HG02970 (cell line): ENCODE results near the gene CARD9.

Experiments
- ATAC-seq: cut with Tn5 transposase; IDR thresholded peaks from one replicate; pipeline ENCODE4 v1.9.1; 2021; ENCODE audit warnings: mild to moderate bottlenecking, moderate library complexity, moderate number of reproducible peaks; ENCODE audit not compliant: unreplicated experiment, low FRiP score

The CARD9 gene

GRCh38 chr9:136401173-136401922, 27.9 kb upstream of the CARD9 start:
- no peak for ATAC-seq

GRCh38 chr9:136400038-136400834, 26.8 kb upstream of the CARD9 start, which contains the start of gene SNAPC4:
TSS of gene SNAPC4 (minus strand) at chr9:136400170. CDS start at chr9:136398428, 1,742 bp downstream.
- peak; percentile 67 for ATAC-seq

- ATAC-seq = peak; percentile 31
These were observed 25.9 kb upstream of the CARD9 start for GRCh38 chr9:136399176-136400037.

GRCh38 chr9:136398286-136398685, 24.8 kb upstream of the CARD9 start:
- no peak for ATAC-seq

DNA sequence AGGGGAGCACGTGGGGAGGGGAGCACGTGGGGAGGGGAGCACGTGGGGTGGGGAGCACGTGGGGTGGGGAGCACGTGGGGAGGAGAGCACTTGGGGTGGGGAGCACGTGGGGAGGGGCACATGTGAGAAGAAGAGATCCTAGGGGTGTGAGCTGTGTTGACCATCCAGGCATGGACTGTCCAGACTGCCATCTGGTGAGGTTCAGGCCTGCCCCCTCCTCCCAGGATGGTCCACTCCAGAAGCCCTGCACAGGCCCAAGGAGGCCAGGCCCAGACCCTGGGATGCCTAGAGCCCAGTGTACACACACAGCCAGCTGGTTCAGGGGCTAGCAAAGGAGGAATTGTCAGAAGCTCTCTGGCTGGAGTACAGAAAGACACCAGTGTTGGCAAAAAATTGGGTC, 24.2 kb upstream of the CARD9 start:
- ATAC-seq = no peak

GRCh38 chr9:136396219-136396515, 22.7 kb upstream of the CARD9 start:
- no peak for ATAC-seq

- no peak for ATAC-seq
These were observed 22.1 kb upstream of the CARD9 start for GRCh38 chr9:136395345-136396218.

- no peak for ATAC-seq
These were observed 21.5 kb upstream of the CARD9 start for GRCh38 chr9:136395020-136395340.

- no peak for ATAC-seq
These were observed 21.0 kb upstream of the CARD9 start for GRCh38 chr9:136394312-136395019.

DNA sequence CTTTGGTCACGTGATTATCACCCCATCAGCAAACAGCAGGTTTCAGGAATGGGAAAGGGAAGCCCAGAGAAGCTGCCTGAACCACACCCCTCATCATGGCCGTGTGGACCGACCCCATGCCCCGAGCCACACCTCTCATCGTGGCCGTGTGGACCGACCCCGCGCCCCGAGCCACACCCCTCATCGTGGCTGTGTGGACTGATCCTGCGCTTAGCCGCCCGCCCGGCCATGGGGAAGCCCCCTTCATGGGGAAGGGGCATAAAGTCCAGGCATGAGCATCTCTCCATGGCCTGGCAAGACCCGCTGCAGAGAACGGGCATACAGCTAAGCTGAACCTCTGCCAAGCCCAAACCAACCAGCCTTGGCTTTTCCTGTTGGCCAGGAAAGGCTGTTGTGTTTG, 20.1 kb upstream of the CARD9 start:
- ATAC-seq = no peak

DNA sequence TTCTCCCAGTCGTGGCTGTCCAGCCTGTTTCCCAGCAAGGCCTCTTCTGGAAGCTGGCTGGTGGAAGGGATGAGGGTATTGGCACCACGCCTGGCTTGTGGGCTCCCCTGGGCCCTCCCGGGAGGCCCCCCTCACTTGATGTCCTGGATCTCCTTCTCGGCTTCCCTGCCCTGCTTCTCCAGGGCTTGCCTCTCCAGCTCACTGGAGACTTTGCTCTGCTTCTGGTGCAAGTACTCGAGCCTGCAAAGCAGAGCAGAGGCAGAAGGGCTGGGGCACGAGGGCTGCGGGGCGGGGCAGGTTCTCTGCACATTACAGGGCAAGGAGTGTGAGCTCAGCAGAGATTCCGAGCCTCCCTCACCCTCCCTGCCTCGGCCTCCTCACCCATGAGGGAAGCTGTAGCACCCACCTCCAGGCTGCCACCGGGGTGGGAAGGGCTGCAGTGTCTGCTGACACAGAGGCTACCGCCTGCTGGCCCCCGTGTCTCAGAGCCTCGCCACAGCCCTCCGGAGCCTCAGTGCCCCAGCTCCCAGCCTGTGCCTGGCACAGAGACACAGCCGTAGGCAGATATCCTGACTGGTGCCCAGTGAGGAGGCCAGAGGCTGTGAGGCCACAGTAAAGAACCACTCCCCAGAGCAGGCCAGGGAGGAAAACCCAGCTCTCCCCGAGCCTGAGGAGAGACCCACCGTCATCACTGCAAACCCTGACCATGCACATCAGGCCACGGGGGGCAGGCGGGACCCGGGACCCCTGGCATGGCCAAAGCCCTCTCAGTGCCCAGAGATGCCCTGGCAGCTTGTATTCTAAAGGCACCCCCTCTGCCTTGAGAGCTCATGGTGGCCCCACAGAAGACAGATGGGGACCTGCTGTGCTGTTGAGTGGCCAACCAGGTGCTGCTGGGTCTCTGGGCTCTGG, 19.3 kb upstream of the CARD9 start:
- ATAC-seq = no peak

DNA sequence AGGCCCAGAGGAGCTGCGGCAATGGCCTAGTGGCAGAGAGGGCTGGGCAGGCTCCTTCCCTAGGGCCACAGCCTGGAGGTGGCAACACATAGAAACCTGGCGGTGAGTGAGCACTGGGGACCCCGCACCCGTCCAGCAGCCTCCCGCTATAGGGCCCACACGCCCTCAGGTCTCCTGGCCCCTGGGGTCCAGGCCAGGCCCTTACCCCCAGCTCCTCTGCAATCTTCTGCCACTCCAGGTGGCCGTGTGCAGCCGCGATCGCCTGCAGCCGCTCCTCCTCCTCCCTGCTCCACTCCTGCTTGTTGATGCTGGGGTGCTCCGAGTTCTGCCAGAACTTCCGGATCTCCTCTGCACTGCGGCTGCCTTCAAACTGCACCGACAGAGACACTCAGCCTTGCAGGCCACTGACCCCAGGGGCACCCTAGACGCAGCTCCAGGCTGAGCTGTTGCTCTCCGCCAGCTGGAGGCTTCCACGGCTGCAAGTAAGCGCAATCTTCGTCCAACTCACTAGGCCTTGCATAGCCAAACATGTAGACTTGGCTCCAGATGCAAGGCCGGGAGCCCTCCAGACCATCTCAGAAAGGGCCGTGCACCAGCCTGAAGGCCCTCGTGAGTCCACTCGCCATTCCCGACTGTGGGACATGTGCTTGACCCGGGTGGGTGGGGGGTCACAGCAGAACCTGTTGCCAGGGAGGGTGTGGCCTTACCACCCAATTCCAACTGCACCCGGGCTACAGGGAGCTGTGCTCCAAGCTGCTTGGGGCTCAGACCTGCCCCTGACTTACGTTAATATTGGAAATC, 18.5 kb upstream of the CARD9 start:
- ATAC-seq = no peak

- no peak for ATAC-seq
These were observed 15.9 kb upstream of the CARD9 start for GRCh38 chr9:136389396-136389795.

DNA sequence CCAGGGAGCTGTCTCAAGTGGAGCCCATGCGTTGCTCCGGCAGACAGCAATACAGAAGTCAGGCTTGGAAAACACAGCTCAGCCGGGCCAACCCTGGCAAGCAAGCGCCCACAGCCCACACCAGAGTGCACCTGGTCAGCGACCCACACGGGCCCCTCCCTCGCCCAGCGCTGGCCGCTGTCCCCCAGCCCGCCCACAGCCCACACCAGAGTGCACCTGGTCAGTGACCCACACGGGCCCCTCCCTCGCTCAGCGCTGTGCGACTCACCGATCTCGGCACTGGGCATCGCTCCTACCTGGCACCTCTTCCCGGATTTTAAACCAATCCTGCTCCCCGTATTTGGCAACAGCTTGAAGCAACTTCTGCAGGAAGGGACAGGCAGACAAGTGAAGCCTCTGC, 13.7 kb upstream of the CARD9 start:
- ATAC-seq = no peak

- ATAC-seq = no peak
These were observed 12.5 kb upstream of the CARD9 start for GRCh38 chr9:136386018-136386417.

GRCh38 chr9:136385015-136385414, 11.5 kb upstream of the CARD9 start:
- no peak for ATAC-seq

GRCh38 chr9:136383436-136383835, 10.0 kb upstream of the CARD9 start:
- ATAC-seq = no peak
